Lower lobe of right lung (tissue), 2 donors: ENCODE results near the gene EVC2. TPM values are rescaled to one million over a fixed set of nuclear protein-coding genes. Genes with fewer than 3 reads are reported as not detected.

Experiments used
- ATAC-seq, 2 donors: fragments of 200-7000 bp; cut with Tn5 transposase; one replicate each; pipeline ENCODE4 v1.9.1; 2020 to 2022; ENCODE audit warnings: mild to moderate bottlenecking in 2 of 2, moderate library complexity in 2 of 2
- DNase-seq: peaks from one replicate; pipeline ENCODE4 v3.0.0-alpha.2; 2020
- H3K27ac ChIP-seq: fragments of 200-600 bp; one replicate; pipeline ENCODE4 v1.8.0; 2022
- H3K27me3 ChIP-seq: fragments of 200-600 bp; one replicate; pipeline ENCODE4 v1.8.0; 2022; ENCODE audit warnings: low read depth
- H3K36me3 ChIP-seq: fragments of 200-600 bp; one replicate; pipeline ENCODE4 v1.8.0; 2022; ENCODE audit warnings: mild to moderate bottlenecking
- H3K4me1 ChIP-seq: fragments of 200-600 bp; one replicate; pipeline ENCODE4 v1.8.0; 2022
- H3K4me3 ChIP-seq: fragments of 200-600 bp; one replicate; pipeline ENCODE4 v1.8.0; 2022; ENCODE audit warnings: mild to moderate bottlenecking
- H3K9me3 ChIP-seq: fragments of 200-600 bp; one replicate; pipeline ENCODE4 v1.8.0; 2022
- CTCF ChIP-seq: fragments of 200-600 bp; IDR thresholded peaks from one replicate; pipeline ENCODE4 v1.8.0; 2022; ENCODE audit warnings: antibody characterized with exemption, mild to moderate bottlenecking
- intact Hi-C: fragments of 100-400 bp; cut with DNase I; formaldehyde crosslinking; loops from one replicate; pipeline ENCODE4 v1.11.0; 2022
- total RNA-seq: library from RNA; stranded (reverse); fragmentation: NEBNext Ultra II Directional; extraction: Animal tissue kit (Norgen Biotek cat#: 25700); gene quantifications from one replicate; pipeline ENCODE4 v1.2.1, GENCODE V29; 2021
- donor health status: DM: no; HTN: yes; CAD: no; lungs with severe emphysema.

EVC2 gene
- total RNA-seq, 1 donor from 2014 or later: 4.9 TPM

GRCh38 chr4:5711479-5712184 lies 3.3 kb upstream of the EVC2 start:
- Histone ChIP-seq H3K36me3 (no peaks in the 10 kb centered on the region), H3K27ac (peak overlapping the region; percentile 58), H3K4me3 (peak overlapping the region; percentile 63), H3K9me3 (peaks cover 6% of the 10 kb centered on the region), H3K27me3 (peaks cover 21% of the 10 kb centered on the region), H3K4me1 (peaks cover 34% of the 10 kb centered on the region)
- ATAC-seq: no peak
- intact Hi-C loops: no loop called here
- DNase-seq: peak; percentile 52
- no peak for TF ChIP-seq CTCF

GRCh38 chr4:5710961-5711478 lies 2.7 kb upstream of the EVC2 start, which contains the start of gene EVC:
Gene EVC, plus strand, starts transcription at chr4:5711201. Its CDS starts 180 bp downstream, at chr4:5711381.
- ATAC-seq (peak; percentile 86 to 87), DNase-seq (peak; percentile 81)
- intact Hi-C loops: no loop called here
- Histone ChIP-seq H3K9me3 (peaks cover 6% of the 10 kb centered on the region), H3K36me3 (no peaks in the 10 kb centered on the region), H3K4me1 (peaks cover 36% of the 10 kb centered on the region), H3K4me3 (peak within 1 kb of the TSS; percentile 63), H3K27ac (peak within 1 kb of the TSS; percentile 58), H3K27me3 (peaks cover 21% of the 10 kb centered on the region)
- TF ChIP-seq CTCF: no peak

GRCh38 chr4:5710065-5710960 lies 2.0 kb upstream of the EVC2 start:
- peaks cover 36% of the 10 kb centered on the region for H3K4me1 ChIP-seq
- H3K9me3 ChIP-seq: peaks cover 4% of the 10 kb centered on the region
- H3K27me3 ChIP-seq: peaks cover 21% of the 10 kb centered on the region
- DNase-seq (no peak), ATAC-seq (peak; percentile 15 to 20)
- intact Hi-C loops: no loop called here
- H3K27ac ChIP-seq: peak overlapping the region; percentile 43
- H3K36me3 ChIP-seq: no peaks in the 10 kb centered on the region
- peak; percentile 18 for TF ChIP-seq CTCF
- peak overlapping the region; percentile 63 for H3K4me3 ChIP-seq

GRCh38 chr4:5709207-5709575 lies 832 bp upstream of the EVC2 start:
- DNase-seq (no peak), ATAC-seq (no peak)
- H3K9me3 ChIP-seq: no peaks in the 10 kb centered on the region
- H3K27me3 ChIP-seq: peaks cover 21% of the 10 kb centered on the region
- peaks cover 36% of the 10 kb centered on the region for H3K4me1 ChIP-seq
- intact Hi-C loops: no loop called here
- peak overlapping the region; percentile 78 for H3K27ac ChIP-seq
- peak overlapping the region; percentile 77 for H3K4me3 ChIP-seq
- no peaks in the 10 kb centered on the region for H3K36me3 ChIP-seq
- TF ChIP-seq CTCF: no peak

- DNase-seq (peak; percentile 64), ATAC-seq (peak; percentile 72 to 78)
- Histone ChIP-seq H3K27me3 (peaks cover 21% of the 10 kb centered on the region), H3K4me3 (peak overlapping the region; percentile 77), H3K9me3 (no peaks in the 10 kb centered on the region), H3K36me3 (no peaks in the 10 kb centered on the region), H3K4me1 (peaks cover 36% of the 10 kb centered on the region), H3K27ac (peak overlapping the region; percentile 78)
- intact Hi-C loops: no loop called here
- TF ChIP-seq CTCF: no peak
Observed at GRCh38 chr4:5707778-5708448, 446 bp downstream of the EVC2 start.
